KMS-11 (cell line): ENCODE measurements around the gene MGMT.

ENCODE experiments used
- H2AFZ ChIP-seq: fragments of 200-600 bp; sonication (generic); 2 replicates; pipeline ENCODE4 v1.6.1; 2016; ENCODE audit warnings: antibody characterized with exemption, mixed run types, low read depth
- H3K27ac ChIP-seq: fragments of 200-600 bp; sonication (generic); 2 replicates; pipeline ENCODE4 v1.6.1; 2016; ENCODE audit warnings: mild to moderate bottlenecking, mixed run types
- H3K27me3 ChIP-seq: fragments of 200-600 bp; sonication (generic); 2 replicates; pipeline ENCODE4 v1.6.1; 2017; ENCODE audit warnings: mild to moderate bottlenecking, low read depth, mixed run types, moderate library complexity; ENCODE audit not compliant: insufficient read depth
- H3K36me3 ChIP-seq: fragments of 200-600 bp; sonication (generic); 2 replicates; pipeline ENCODE4 v1.6.1; 2017; ENCODE audit warnings: mild to moderate bottlenecking, mixed run types; ENCODE audit not compliant: insufficient read depth
- H3K4me1 ChIP-seq: fragments of 200-600 bp; sonication (generic); 2 replicates; pipeline ENCODE4 v1.6.1; 2016; ENCODE audit warnings: mild to moderate bottlenecking, low read depth, mixed run types; ENCODE audit not compliant: poor library complexity, severe bottlenecking
- H3K4me2 ChIP-seq: fragments of 200-600 bp; sonication (generic); 2 replicates; pipeline ENCODE4 v1.7.0; 2016; ENCODE audit warnings: mild to moderate bottlenecking, mixed run types
- H3K4me3 ChIP-seq: fragments of 200-600 bp; sonication (generic); IDR thresholded peaks from 2 replicates; pipeline ENCODE4 v1.6.1; 2017; ENCODE audit warnings: low read depth, low read length, mixed read lengths; ENCODE audit not compliant: insufficient read depth
- H3K79me2 ChIP-seq: fragments of 200-600 bp; sonication (generic); 2 replicates; pipeline ENCODE4 v1.6.1; 2016; ENCODE audit warnings: low read depth, mixed run types; ENCODE audit not compliant: insufficient read depth
- H3K9ac ChIP-seq: fragments of 200-600 bp; sonication (generic); 2 replicates; pipeline ENCODE4 v1.6.1; 2016; ENCODE audit warnings: mild to moderate bottlenecking, mixed run types
- H4K20me1 ChIP-seq: fragments of 200-600 bp; sonication (generic); 2 replicates; pipeline ENCODE4 v1.6.1; 2016; ENCODE audit warnings: mild to moderate bottlenecking, mixed run types; ENCODE audit not compliant: insufficient read depth
- CTCF ChIP-seq: fragments of 200-600 bp; sonication (generic); conservative IDR thresholded peaks from 2 replicates; pipeline ENCODE4 v1.6.1; 2017; ENCODE audit warnings: low read depth, mild to moderate bottlenecking, antibody characterized with exemption, low read length, moderate library complexity, mixed read lengths

MGMT gene

GRCh38 chr10:129568583-129569344 lies 101.7 kb downstream of the MGMT start:
- no peak overlapping the region for H3K9ac ChIP-seq
- no peaks in the 10 kb centered on the region for H3K4me1 ChIP-seq
- H3K4me3 ChIP-seq: no peak overlapping the region
- H3K27ac ChIP-seq: no peak overlapping the region
- H3K79me2 ChIP-seq: no peaks in the 10 kb centered on the region
- no peaks in the 10 kb centered on the region for H3K36me3 ChIP-seq
- no peak overlapping the region for H3K4me2 ChIP-seq
- H3K27me3 ChIP-seq: no peaks in the 10 kb centered on the region
- H4K20me1 ChIP-seq: no peaks in the 10 kb centered on the region
- TF ChIP-seq CTCF: no peak
- no peak overlapping the region for H2AFZ ChIP-seq

GRCh38 chr10:129570185-129570584 lies 103.1 kb downstream of the MGMT start:
- Histone ChIP-seq H3K9ac (no peak overlapping the region), H3K79me2 (no peaks in the 10 kb centered on the region), H3K4me3 (no peak overlapping the region), H3K27me3 (no peaks in the 10 kb centered on the region), H4K20me1 (no peaks in the 10 kb centered on the region), H3K27ac (no peak overlapping the region), H3K36me3 (no peaks in the 10 kb centered on the region), H3K4me2 (no peak overlapping the region), H2AFZ (no peak overlapping the region), H3K4me1 (no peaks in the 10 kb centered on the region)
- TF ChIP-seq CTCF: no peak

- Histone ChIP-seq H3K4me3 (no peak overlapping the region), H3K4me2 (no peak overlapping the region)
- TF ChIP-seq CTCF: no peak
Observed at GRCh38 chr10:129579228-129579627, 112.2 kb downstream of the MGMT start.

GRCh38 chr10:129580010-129580409 lies 113.0 kb downstream of the MGMT start:
- Histone ChIP-seq H3K27ac (no peak overlapping the region), H3K27me3 (no peaks in the 10 kb centered on the region), H3K36me3 (no peaks in the 10 kb centered on the region), H4K20me1 (no peaks in the 10 kb centered on the region), H3K79me2 (no peaks in the 10 kb centered on the region), H2AFZ (no peak overlapping the region), H3K4me2 (no peak overlapping the region), H3K4me1 (no peaks in the 10 kb centered on the region), H3K4me3 (no peak overlapping the region), H3K9ac (no peak overlapping the region)
- no peak for TF ChIP-seq CTCF

More at GRCh38 chr10:129579228-129579627, 112.2 kb downstream of the MGMT start:
- Histone ChIP-seq H3K79me2 (no peaks in the 10 kb centered on the region), H3K9ac (no peak overlapping the region), H3K27me3 (no peaks in the 10 kb centered on the region), H3K36me3 (no peaks in the 10 kb centered on the region), H2AFZ (no peak overlapping the region), H3K27ac (no peak overlapping the region), H4K20me1 (no peaks in the 10 kb centered on the region), H3K4me1 (no peaks in the 10 kb centered on the region)
